Astrocyte (in vitro differentiated cells and primary cell): Measurements from ENCODE around the gene PKM.

Experiments used
- CTCF ChIP-seq: IDR thresholded peaks from 2 replicates; pipeline ENCODE4 v1.5.1; 2011; ENCODE audit warnings: low read depth, mild to moderate bottlenecking, inconsistent platforms, low read length, moderate library complexity; ENCODE audit not compliant: insufficient read depth
- EZH2 ChIP-seq: IDR thresholded peaks from 2 replicates; pipeline ENCODE4 v1.6.1; 2012; ENCODE audit warnings: mild to moderate bottlenecking, low read length, inconsistent platforms; ENCODE audit not compliant: insufficient read depth

GRCh38 chr15:72202302-72202701, 28.7 kb downstream of the PKM start:
- TF ChIP-seq CTCF (no peak), EZH2 (no peak)
